Loucy (cell line): ENCODE data around the gene NKAIN2.

Source experiments
- H2AFZ ChIP-seq: fragments of 200-600 bp; sonication (generic); 2 replicates; pipeline ENCODE4 v1.6.0; 2016; ENCODE audit warnings: antibody characterized with exemption, mild to moderate bottlenecking, low read length, moderate library complexity
- H3F3A ChIP-seq: fragments of 200-600 bp; 2 replicates; pipeline ENCODE4 v1.6.0; 2016; ENCODE audit warnings: antibody characterized with exemption, low read depth, mild to moderate bottlenecking
- H3K27me3 ChIP-seq: fragments of 200-600 bp; sonication (generic); 2 replicates; pipeline ENCODE4 v1.6.1; 2014; ENCODE audit warnings: low read length, mild to moderate bottlenecking; ENCODE audit not compliant: insufficient read depth, poor library complexity, severe bottlenecking
- H3K36me3 ChIP-seq: fragments of 200-600 bp; sonication (generic); 2 replicates; pipeline ENCODE4 v1.6.1; 2016; ENCODE audit warnings: low read length; ENCODE audit not compliant: insufficient read depth
- H3K4me1 ChIP-seq: fragments of 200-600 bp; sonication (generic); 2 replicates; pipeline ENCODE4 v1.5.1; 2014; ENCODE audit warnings: low read length, mild to moderate bottlenecking; ENCODE audit not compliant: insufficient read depth, poor library complexity, severe bottlenecking
- H3K4me2 ChIP-seq: fragments of 200-600 bp; sonication (generic); 2 replicates; pipeline ENCODE4 v1.6.0; 2014; ENCODE audit warnings: antibody characterized with exemption, low read length, low read depth, mild to moderate bottlenecking; ENCODE audit not compliant: poor library complexity, severe bottlenecking
- H3K4me3 ChIP-seq: fragments of 200-600 bp; sonication (generic); 2 replicates; pipeline ENCODE4 v1.5.1; 2014; ENCODE audit warnings: low read length, mild to moderate bottlenecking, mixed read lengths; ENCODE audit not compliant: poor library complexity, severe bottlenecking
- H3K79me2 ChIP-seq: fragments of 200-600 bp; sonication (generic); 2 replicates; pipeline ENCODE4 v1.6.1; 2014; ENCODE audit warnings: low read length; ENCODE audit not compliant: insufficient read depth
- H3K9ac ChIP-seq: fragments of 200-600 bp; sonication (generic); 2 replicates; pipeline ENCODE4 v1.6.0; 2014; ENCODE audit warnings: mild to moderate bottlenecking, low read depth, low read length, moderate library complexity; ENCODE audit not compliant: poor library complexity, severe bottlenecking
- H3K9me2 ChIP-seq: fragments of 200-600 bp; sonication (generic); replicated peaks from 2 replicates; pipeline ENCODE4 v1.6.1; 2016; ENCODE audit warnings: low read depth, low read length, mixed read lengths
- H3K9me3 ChIP-seq: fragments of 200-600 bp; sonication (generic); 2 replicates; pipeline ENCODE4 v1.6.1; 2014; ENCODE audit warnings: mild to moderate bottlenecking, antibody characterized with exemption, low read length, low read depth; ENCODE audit not compliant: insufficient read depth
- H4K20me1 ChIP-seq: fragments of 200-600 bp; sonication (generic); 2 replicates; pipeline ENCODE4 v1.6.0; 2014; ENCODE audit warnings: antibody characterized with exemption, low read length, mild to moderate bottlenecking; ENCODE audit not compliant: insufficient read depth, poor library complexity, severe bottlenecking
- CTCF ChIP-seq: fragments of 200-600 bp; sonication (generic); conservative IDR thresholded peaks from 2 replicates; pipeline ENCODE4 v1.5.1; 2014; ENCODE audit warnings: mild to moderate bottlenecking, antibody characterized with exemption, low read length
- EZH2phosphoT487 ChIP-seq: fragments of 200-600 bp; IDR thresholded peaks from 2 replicates; pipeline ENCODE4 v1.6.1; 2018; ENCODE audit warnings: antibody characterized with exemption, mild to moderate bottlenecking, moderate library complexity, borderline replicate concordance

The NKAIN2 gene

GRCh38 chr6:124783344-124783743, 979.7 kb downstream of the NKAIN2 start:
- Histone ChIP-seq H3K4me3 (no peak overlapping the region), H3K9ac (no peak overlapping the region), H3K9me2 (no peaks in the 10 kb centered on the region), H2AFZ (no peak overlapping the region), H3K4me1 (no peaks in the 10 kb centered on the region), H3K36me3 (no peaks in the 10 kb centered on the region), H3F3A (no peaks in the 10 kb centered on the region), H3K9me3 (no peaks in the 10 kb centered on the region), H3K79me2 (no peaks in the 10 kb centered on the region), H3K4me2 (no peak overlapping the region), H4K20me1 (no peaks in the 10 kb centered on the region), H3K27me3 (no peaks in the 10 kb centered on the region)
- TF ChIP-seq CTCF: no peak
- TF ChIP-seq EZH2phosphoT487: no peak

- H3K4me1 ChIP-seq: no peaks in the 10 kb centered on the region
- no peaks in the 10 kb centered on the region for H3F3A ChIP-seq
- no peak overlapping the region for H2AFZ ChIP-seq
- H3K36me3 ChIP-seq: no peaks in the 10 kb centered on the region
- no peaks in the 10 kb centered on the region for H3K9me2 ChIP-seq
- no peak overlapping the region for H3K9ac ChIP-seq
- no peaks in the 10 kb centered on the region for H3K27me3 ChIP-seq
- no peak overlapping the region for H3K4me2 ChIP-seq
- H3K79me2 ChIP-seq: no peaks in the 10 kb centered on the region
- H3K9me3 ChIP-seq: no peaks in the 10 kb centered on the region
- no peak for TF ChIP-seq CTCF
- TF ChIP-seq EZH2phosphoT487: no peak
- no peak overlapping the region for H3K4me3 ChIP-seq
- no peaks in the 10 kb centered on the region for H4K20me1 ChIP-seq
Measured at GRCh38 chr6:124791156-124791555, 987.5 kb downstream of the NKAIN2 start.

GRCh38 chr6:124792386-124792785, 988.7 kb downstream of the NKAIN2 start:
- Histone ChIP-seq H3K9me2 (no peaks in the 10 kb centered on the region), H3K9ac (no peak overlapping the region), H3K4me3 (no peak overlapping the region), H2AFZ (no peak overlapping the region), H3K27me3 (no peaks in the 10 kb centered on the region), H3K36me3 (no peaks in the 10 kb centered on the region), H3K4me1 (no peaks in the 10 kb centered on the region), H3K9me3 (no peaks in the 10 kb centered on the region), H3F3A (no peaks in the 10 kb centered on the region), H3K4me2 (no peak overlapping the region), H4K20me1 (no peaks in the 10 kb centered on the region), H3K79me2 (no peaks in the 10 kb centered on the region)
- TF ChIP-seq EZH2phosphoT487: no peak
- no peak for TF ChIP-seq CTCF
